Activated CD4-positive, alpha-beta memory T cell treated with anti-CD3 and anti-CD28 coated beads, Interleukin-2, amount 10 ng/mL, durations not matched to agents 7 days and 5 days (primary cell): ENCODE data around the gene KCNA10. TPM values are rescaled to one million over a fixed set of nuclear protein-coding genes. Genes with fewer than 3 reads are reported as not detected.
A peak's percentile ranks its signal among the peaks of the same experiment; 100 is the strongest.
"Not testable (repeated sequence)": the region's sequence is repeated elsewhere in the genome, so short reads cannot be mapped to it uniquely, and the experiment has no call there.

Source experiments
- CTCF ChIA-PET: fragments of 350-600 bp; sonication (Branson Sonifier 250); formaldehyde crosslinking; loops from one replicate; lab custom pipeline; 2021; ENCODE audit warnings: antibody characterized with exemption, inconsistent platforms; lab: Charles Lee
- POLR2A ChIA-PET: fragments of 350-600 bp; sonication (Branson Sonifier 250); formaldehyde crosslinking; loops from one replicate; lab custom pipeline; 2021; ENCODE audit warnings: antibody characterized with exemption; lab: Charles Lee
- DNase-seq: peaks from one replicate; pipeline ENCODE4 v3.0.0-alpha.2; 2020
- H3K27ac Mint-ChIP-seq: one replicate; pipeline ENCODE4 v1.8.0; 2021; ENCODE audit warnings: mild to moderate bottlenecking, mixed read lengths
- H3K27me3 Mint-ChIP-seq: one replicate; pipeline ENCODE4 v1.8.0; 2021; ENCODE audit warnings: mixed read lengths
- H3K36me3 Mint-ChIP-seq: one replicate; pipeline ENCODE4 v1.8.0; 2021; ENCODE audit warnings: low read depth, mixed read lengths
- H3K4me1 Mint-ChIP-seq: one replicate; pipeline ENCODE4 v1.8.0; 2021; ENCODE audit warnings: mixed read lengths
- H3K4me3 Mint-ChIP-seq: one replicate; pipeline ENCODE4 v1.8.0; 2021; ENCODE audit warnings: mild to moderate bottlenecking, mixed read lengths
- H3K9me3 Mint-ChIP-seq: one replicate; pipeline ENCODE4 v1.8.0; 2021; ENCODE audit warnings: mixed read lengths
- total RNA-seq, 2 experiments: library from RNA; stranded (reverse); gene quantifications; one replicate each; pipeline ENCODE4 v1.2.3, GENCODE V29; 2021

KCNA10 gene
- total RNA-seq, 2 experiments from 2014 or later: not detected

- H3K27ac Mint-ChIP-seq: no peak overlapping the region
- H3K36me3 Mint-ChIP-seq: no peaks in the 10 kb centered on the region
- CTCF ChIA-PET: interaction anchor here (0.8 to 7.0 kb wide), 6 partner anchors 14 to 261 kb away, joined by 3 to 52 read pairs (median 3); no protein-coding TSS in a partner anchor
- no peak for DNase-seq
- H3K27me3 Mint-ChIP-seq: peaks cover 53% of the 10 kb centered on the region
- H3K4me1 Mint-ChIP-seq: no peaks in the 10 kb centered on the region
- POLR2A ChIA-PET: interaction anchor here (1.6 kb wide), 1 partner anchor 79 kb away, joined by 4 read pairs; no protein-coding TSS in a partner anchor
- no peak overlapping the region for H3K4me3 Mint-ChIP-seq
- no peaks in the 10 kb centered on the region for H3K9me3 Mint-ChIP-seq
Observed at GRCh38 chr1:110526201-110526780, 7.3 kb upstream of the KCNA10 start.

DNA sequence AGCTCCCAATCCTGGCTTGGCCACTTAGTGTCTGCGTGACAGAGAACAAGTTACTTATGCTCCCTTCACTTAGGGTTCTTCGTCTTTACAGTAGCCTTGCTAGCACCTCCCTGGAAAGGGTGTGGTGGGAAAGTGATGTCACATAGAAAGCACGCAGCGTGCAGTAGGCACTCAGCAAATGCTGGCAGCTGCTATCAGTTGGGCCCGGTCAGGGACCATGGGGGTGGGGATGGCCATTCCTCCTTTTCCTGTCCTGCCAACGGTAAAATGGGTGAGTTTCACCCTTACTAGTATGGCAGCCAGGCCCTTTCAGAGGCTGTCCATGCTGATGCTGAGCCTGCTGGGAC is 6.2 kb upstream of the KCNA10 start:
- H3K27me3 Mint-ChIP-seq: peaks cover 58% of the 10 kb centered on the region
- no peak for DNase-seq
- H3K36me3 Mint-ChIP-seq: no peaks in the 10 kb centered on the region
- no peak overlapping the region for H3K27ac Mint-ChIP-seq
- H3K4me3 Mint-ChIP-seq: no peak overlapping the region
- no peaks in the 10 kb centered on the region for H3K9me3 Mint-ChIP-seq
- H3K4me1 Mint-ChIP-seq: no peaks in the 10 kb centered on the region
- ChIA-PET CTCF (interaction anchor here (1.3 to 7.0 kb wide), 4 partner anchors 94 to 256 kb away, joined by 3 to 52 read pairs (median 12); no protein-coding TSS in a partner anchor), POLR2A (interaction anchor here (1.6 to 1.8 kb wide), 2 partner anchors 80 to 94 kb away, joined by 4 to 5 read pairs; no protein-coding TSS in a partner anchor)

DNA sequence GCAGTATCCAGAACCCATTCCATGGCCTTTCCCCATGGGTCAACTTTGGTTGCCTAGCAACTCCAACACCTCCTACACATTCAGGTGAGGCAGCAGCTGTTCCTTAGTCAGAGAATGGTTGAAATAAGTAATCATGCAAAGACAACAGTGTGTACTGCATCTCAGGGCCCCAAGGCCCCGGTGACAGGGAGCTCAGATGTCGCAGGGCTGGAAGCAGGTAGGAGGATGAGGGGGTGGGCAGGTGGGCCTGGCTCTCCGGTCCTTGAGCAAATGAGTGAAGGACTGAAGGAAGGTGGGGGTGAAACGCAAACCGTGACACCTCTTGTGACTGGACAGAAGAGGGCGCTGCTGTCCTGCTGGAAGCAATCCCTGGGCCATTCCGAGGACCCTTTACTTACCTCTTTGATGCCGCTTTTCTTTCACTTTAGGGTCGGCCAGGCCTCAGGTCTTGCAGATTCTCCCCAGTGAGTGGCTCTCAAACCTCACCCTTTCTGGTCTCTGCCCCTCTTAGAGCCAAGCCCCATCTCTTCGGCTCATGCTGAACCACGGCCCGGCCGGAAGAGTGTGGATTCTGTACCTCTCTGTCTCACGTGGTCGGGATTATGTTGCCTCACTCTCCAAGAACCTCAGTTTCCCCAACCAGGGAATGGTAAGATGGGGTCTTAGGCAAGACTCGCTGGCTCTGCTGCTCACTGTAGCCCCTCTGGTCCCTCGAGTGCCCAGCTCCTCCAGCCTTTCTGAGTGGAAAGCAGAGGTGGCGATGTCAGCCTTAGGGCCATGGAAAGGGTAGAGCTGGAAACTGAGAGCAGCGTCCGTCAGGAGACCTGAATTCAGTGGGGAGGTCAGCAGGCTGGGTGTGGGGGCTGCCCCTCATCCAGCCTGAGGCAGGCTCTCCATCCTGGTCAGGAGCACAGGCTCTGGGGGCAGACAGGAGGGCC is 5.6 kb upstream of the KCNA10 start:
- Mint-ChIP-seq H3K27me3 (peaks cover 53% of the 10 kb centered on the region), H3K36me3 (no peaks in the 10 kb centered on the region), H3K9me3 (no peaks in the 10 kb centered on the region), H3K4me1 (no peaks in the 10 kb centered on the region), H3K4me3 (no peak overlapping the region), H3K27ac (no peak overlapping the region)
- ChIA-PET POLR2A (interaction anchor here (1.6 to 1.8 kb wide), 2 partner anchors 81 to 95 kb away, joined by 4 to 5 read pairs; no protein-coding TSS in a partner anchor), CTCF (interaction anchor here (0.6 to 7.0 kb wide), 14 partner anchors 9 to 496 kb away, joined by 3 to 52 read pairs (median 4); no protein-coding TSS in a partner anchor)
- DNase-seq: peak; percentile 62

DNA sequence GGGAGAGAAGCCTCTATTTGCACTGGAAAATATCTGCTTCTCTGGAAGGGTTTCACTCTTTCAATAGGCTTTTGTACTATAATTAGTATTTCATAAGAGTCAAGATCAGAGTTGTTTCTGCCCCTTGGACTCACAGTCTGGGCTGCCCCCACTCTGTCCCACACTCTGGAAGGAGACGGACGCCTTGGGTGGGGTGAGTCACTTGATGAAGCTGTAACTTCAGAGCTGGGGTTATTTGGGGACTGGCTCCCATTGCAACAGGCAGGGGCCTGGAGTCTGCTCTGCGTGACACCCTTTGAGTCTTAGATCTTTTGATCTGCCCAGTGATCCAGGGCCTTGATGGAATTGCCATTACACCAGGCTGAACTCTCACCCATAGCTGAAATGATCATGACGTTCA is 4.0 kb upstream of the KCNA10 start:
- POLR2A ChIA-PET: no interaction called here
- no peak for DNase-seq
- Mint-ChIP-seq H3K27me3 (peaks cover 44% of the 10 kb centered on the region), H3K4me1 (no peaks in the 10 kb centered on the region), H3K4me3 (no peak overlapping the region), H3K9me3 (no peaks in the 10 kb centered on the region), H3K27ac (no peak overlapping the region), H3K36me3 (no peaks in the 10 kb centered on the region)
- CTCF ChIA-PET: interaction anchor here (1.5 to 7.0 kb wide), 3 partner anchors 27 to 264 kb away, joined by 4 to 52 read pairs (median 5); no protein-coding TSS in a partner anchor

GRCh38 chr1:110522560-110522959 is 3.6 kb upstream of the KCNA10 start:
- Mint-ChIP-seq H3K36me3 (no peaks in the 10 kb centered on the region), H3K27me3 (peaks cover 41% of the 10 kb centered on the region), H3K4me1 (no peaks in the 10 kb centered on the region), H3K27ac (no peak overlapping the region), H3K4me3 (no peak overlapping the region), H3K9me3 (no peaks in the 10 kb centered on the region)
- DNase-seq: no peak
- ChIA-PET POLR2A (no interaction called here), CTCF (interaction anchor here (1.0 to 7.0 kb wide), 4 partner anchors 10 to 259 kb away, joined by 4 to 52 read pairs (median 4); no protein-coding TSS in a partner anchor)

DNA sequence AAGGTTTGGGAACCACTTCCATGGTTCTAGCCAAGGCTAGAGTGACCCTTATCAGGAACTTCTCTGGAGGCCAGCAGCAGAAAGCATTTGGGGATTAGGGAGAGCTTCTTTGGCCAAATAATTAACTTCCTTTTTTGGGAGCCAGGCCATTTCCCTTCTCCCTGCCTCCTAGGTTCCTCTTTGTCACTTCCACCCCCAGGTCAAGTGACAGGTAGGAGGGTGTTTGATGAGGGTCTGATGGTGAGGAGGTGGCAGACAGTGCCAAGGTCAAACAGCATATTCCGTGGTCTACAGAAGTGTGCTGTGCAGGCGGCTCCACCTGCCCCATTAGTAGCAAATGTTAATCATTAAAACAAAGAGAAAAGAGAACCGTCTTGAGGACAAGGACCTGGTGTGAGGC is 1.9 kb upstream of the KCNA10 start:
- CTCF ChIA-PET: interaction anchor here (0.7 to 7.0 kb wide), 3 partner anchors 25 to 260 kb away, joined by 3 to 52 read pairs (median 20); no protein-coding TSS in a partner anchor

GRCh38 chr1:110515891-110516290 is 3.1 kb downstream of the KCNA10 start:
- no peak for DNase-seq
- Mint-ChIP-seq H3K27ac (no peak overlapping the region), H3K27me3 (peaks cover 7% of the 10 kb centered on the region), H3K9me3 (no peaks in the 10 kb centered on the region), H3K4me3 (no peak overlapping the region), H3K4me1 (no peaks in the 10 kb centered on the region), H3K36me3 (no peaks in the 10 kb centered on the region)
- ChIA-PET CTCF (interaction anchor here (1.2 to 5.4 kb wide), 2 partner anchors 8 to 20 kb away, joined by 3 to 20 read pairs; no protein-coding TSS in a partner anchor), POLR2A (no interaction called here)

More for the DNA sequence above, 1.9 kb upstream of the KCNA10 start:
- Mint-ChIP-seq H3K9me3 (no peaks in the 10 kb centered on the region), H3K36me3 (no peaks in the 10 kb centered on the region), H3K27ac (no peak overlapping the region), H3K4me3 (no peak overlapping the region), H3K4me1 (no peaks in the 10 kb centered on the region), H3K27me3 (peaks cover 30% of the 10 kb centered on the region)
- no peak for DNase-seq
- POLR2A ChIA-PET: interaction anchor here (1.0 kb wide), 1 partner anchor 137 kb away, joined by 3 read pairs; no protein-coding TSS in a partner anchor

GRCh38 chr1:110515041-110515440 is 3.9 kb downstream of the KCNA10 start:
- ChIA-PET CTCF (interaction anchor here (1.2 kb wide), 1 partner anchor 9 kb away, joined by 3 read pairs; no protein-coding TSS in a partner anchor), POLR2A (no interaction called here)
- Mint-ChIP-seq H3K27ac (no peak overlapping the region), H3K9me3 (no peaks in the 10 kb centered on the region), H3K4me1 (no peaks in the 10 kb centered on the region), H3K36me3 (no peaks in the 10 kb centered on the region), H3K4me3 (no peak overlapping the region), H3K27me3 (peaks cover 2% of the 10 kb centered on the region)
- DNase-seq: no peak

DNA sequence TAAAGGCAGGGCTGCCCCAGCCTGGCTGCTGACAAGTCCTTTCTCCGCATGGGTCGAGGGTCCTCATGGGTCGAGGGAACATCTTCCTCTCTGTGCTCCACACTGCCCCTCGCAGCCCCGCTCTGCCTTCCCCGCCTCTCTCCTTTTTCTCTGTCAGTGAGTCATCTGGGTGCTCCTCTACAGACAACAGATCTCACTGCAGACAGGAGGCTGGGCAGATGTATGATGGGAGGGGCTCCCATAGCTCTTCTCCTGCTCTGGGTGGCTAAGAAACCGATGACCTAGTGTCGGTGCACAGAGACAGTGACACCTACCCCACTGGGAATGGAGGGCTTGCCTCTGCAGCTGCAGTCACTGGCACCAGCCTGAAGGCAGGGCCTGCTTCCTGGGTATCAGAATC is 5.5 kb downstream of the KCNA10 start:
- POLR2A ChIA-PET: no interaction called here
- CTCF ChIA-PET: interaction anchor here (6.1 kb wide), 1 partner anchor 17 kb away, joined by 31 read pairs; no protein-coding TSS in a partner anchor
- H3K27me3 Mint-ChIP-seq: peaks cover 2% of the 10 kb centered on the region
- no peaks in the 10 kb centered on the region for H3K4me1 Mint-ChIP-seq
- H3K4me3 Mint-ChIP-seq: no peak overlapping the region
- no peaks in the 10 kb centered on the region for H3K36me3 Mint-ChIP-seq
- no peak for DNase-seq
- no peak overlapping the region for H3K27ac Mint-ChIP-seq
- H3K9me3 Mint-ChIP-seq: no peaks in the 10 kb centered on the region

DNA sequence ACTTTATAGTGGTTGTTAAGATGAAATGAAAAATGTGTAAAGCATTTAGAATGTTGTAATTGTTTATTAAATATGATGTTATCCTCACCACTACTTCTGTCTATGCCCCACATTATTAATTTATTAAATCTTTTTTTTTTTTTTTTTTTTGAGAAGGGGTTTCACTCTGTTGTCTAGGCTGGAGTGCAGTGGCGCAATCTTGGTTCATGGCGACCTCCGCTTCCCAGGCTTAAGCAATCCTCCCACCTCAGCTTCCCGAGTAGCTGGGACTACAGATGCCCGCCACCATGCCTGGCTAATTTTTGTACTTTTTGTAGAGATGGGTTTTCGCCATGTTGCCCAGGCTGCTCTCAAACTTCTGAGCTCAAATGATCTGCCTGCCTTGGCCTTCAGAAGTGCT is 7.5 kb downstream of the KCNA10 start:
- Mint-ChIP-seq H3K4me3 (no peak overlapping the region), H3K4me1 (no peaks in the 10 kb centered on the region), H3K27ac (no peak overlapping the region), H3K9me3 (no peaks in the 10 kb centered on the region), H3K36me3 (no peaks in the 10 kb centered on the region), H3K27me3 (peaks cover 10% of the 10 kb centered on the region)
- ChIA-PET POLR2A (no interaction called here), CTCF (interaction anchor here (0.7 to 6.1 kb wide), 3 partner anchors 11 to 934 kb away, joined by 3 to 31 read pairs (median 4); no protein-coding TSS in a partner anchor)
- DNase-seq: no peak

GRCh38 chr1:110510921-110511320 is 8.1 kb downstream of the KCNA10 start:
- H3K4me1 Mint-ChIP-seq, H3K27ac Mint-ChIP-seq, H3K27me3 Mint-ChIP-seq, H3K36me3 Mint-ChIP-seq, DNase-seq, POLR2A ChIA-PET, H3K9me3 Mint-ChIP-seq, H3K4me3 Mint-ChIP-seq: not testable (repeated sequence)
- CTCF ChIA-PET: interaction anchor here (0.7 to 6.1 kb wide), 2 partner anchors 11 to 15 kb away, joined by 3 to 31 read pairs; no protein-coding TSS in a partner anchor

DNA sequence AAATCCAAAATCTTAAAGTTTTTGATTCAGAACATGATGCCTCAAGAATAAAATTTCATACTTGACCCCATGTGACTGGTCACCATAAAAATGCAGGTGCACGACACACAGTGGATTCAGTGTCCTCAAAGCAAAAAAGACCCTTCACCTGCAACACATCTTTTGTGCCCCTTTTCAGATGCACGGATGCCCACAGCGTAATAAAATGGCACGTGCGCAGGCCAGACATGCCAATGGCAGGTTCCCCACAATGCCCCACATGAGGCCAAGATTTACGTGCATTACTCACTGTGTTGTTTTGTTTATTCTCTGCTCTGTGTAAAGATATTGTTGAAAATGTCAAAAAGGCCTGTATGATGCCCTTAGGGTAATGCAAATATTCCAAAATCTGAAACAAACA is 9.3 kb downstream of the KCNA10 start:
- Mint-ChIP-seq H3K27ac (no peak overlapping the region), H3K4me3 (no peak overlapping the region), H3K9me3 (no peaks in the 10 kb centered on the region), H3K27me3 (peaks cover 10% of the 10 kb centered on the region), H3K4me1 (no peaks in the 10 kb centered on the region), H3K36me3 (no peaks in the 10 kb centered on the region)
- ChIA-PET CTCF (interaction anchor here (6.1 kb wide), 1 partner anchor 13 kb away, joined by 31 read pairs; no protein-coding TSS in a partner anchor), POLR2A (no interaction called here)
- no peak for DNase-seq
